Measurements from ENCODE around the gene GRK3.

DNA sequence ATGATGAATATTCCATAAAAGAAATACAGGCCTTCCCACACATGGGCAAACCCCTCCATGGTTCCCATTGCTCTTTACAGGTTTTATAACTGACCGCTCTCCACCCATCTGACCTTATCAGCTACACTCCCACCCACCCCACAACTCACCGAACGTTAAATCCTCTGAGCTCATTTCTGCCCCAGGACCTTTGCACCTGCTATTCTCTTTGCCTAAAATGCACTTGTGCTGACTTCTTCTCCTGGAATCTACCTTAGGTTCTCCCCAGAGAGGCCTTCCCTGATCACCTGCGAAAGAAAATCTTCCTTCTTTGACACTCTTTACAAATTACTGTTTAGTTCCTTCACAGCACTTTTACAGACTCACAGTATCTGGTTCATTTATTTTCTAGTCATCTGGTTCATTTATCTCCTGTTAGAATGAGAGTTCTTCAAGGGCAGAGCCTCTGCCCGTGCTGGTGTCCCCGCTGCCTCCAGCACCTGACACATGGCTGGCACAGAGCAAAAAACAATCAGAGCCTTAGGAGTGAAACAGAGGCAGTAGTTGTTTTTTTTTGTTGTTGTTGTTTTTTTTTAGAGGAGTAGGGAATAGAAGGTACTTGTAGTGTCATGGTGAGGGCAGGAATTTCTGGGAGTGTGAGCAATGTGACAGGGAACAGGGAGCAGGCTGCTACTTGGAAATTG, 21.6 kb upstream of the GRK3 start:
- TF ChIP-seq POLR2A (IDR thresholded peaks at IDR 0.05; ENCODE audit: low read depth, low read length) (no peak), CTCF (IDR thresholded peaks at IDR 0.05; ENCODE audit: extremely low read depth in 1 of 2, insufficient read depth in 1 of 2, low read depth in 1 of 2, low read length in 2 of 2) (no peak), MAX (IDR thresholded peaks at IDR 0.05; ENCODE audit: insufficient read depth, insufficient read length) (no peak), POLR2AphosphoS5 (IDR thresholded peaks at IDR 0.05; ENCODE audit: insufficient read depth, low read depth, low read length) (no peak), EZH2 (IDR thresholded peaks at IDR 0.05; ENCODE audit: borderline replicate concordance, low read depth, low read length, severe bottlenecking) (no peak), FOS (IDR thresholded peaks at IDR 0.05; ENCODE audit: borderline replicate concordance, insufficient read depth, low read length) (no peak), MYC (IDR thresholded peaks at IDR 0.05; ENCODE audit: low read depth, low read length) (no peak), JUN (IDR thresholded peaks at IDR 0.05; ENCODE audit: borderline replicate concordance, insufficient read depth, insufficient read length, low read depth) (no peak), GATA2 (IDR thresholded peaks at IDR 0.05; ENCODE audit: insufficient read depth, insufficient read length, low read depth, low read length) (no peak)
